NCI-H2171 (cell line): ENCODE results near the gene ZNF521.
A peak's percentile ranks its signal among the peaks of the same experiment; 100 is the strongest.

Experiments used
- DNase-seq: peaks from one replicate; lab custom pipeline; 2025; lab: John Stamatoyannopoulos, UW

Gene ZNF521

DNA sequence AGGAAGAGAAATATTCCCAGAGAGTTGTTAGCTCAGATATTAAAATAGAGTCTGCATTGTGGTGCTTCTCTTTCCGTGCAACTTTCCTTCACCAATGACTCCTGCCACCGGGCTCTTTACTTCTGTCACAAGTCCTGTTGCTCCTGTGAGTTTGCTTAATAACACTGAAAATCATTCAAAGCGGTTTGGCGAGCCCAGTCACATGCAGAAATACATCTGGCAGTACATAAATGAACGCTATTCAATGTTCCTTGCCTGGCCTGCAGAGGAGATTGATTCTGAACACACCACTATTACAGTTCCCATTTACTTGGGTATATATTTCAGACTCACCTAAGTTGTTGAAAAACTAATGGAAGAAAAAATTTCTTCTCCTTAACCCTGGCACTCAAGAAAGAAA lies 276.6 kb downstream of the ZNF521 start:
- DNase-seq = no peak

DNA sequence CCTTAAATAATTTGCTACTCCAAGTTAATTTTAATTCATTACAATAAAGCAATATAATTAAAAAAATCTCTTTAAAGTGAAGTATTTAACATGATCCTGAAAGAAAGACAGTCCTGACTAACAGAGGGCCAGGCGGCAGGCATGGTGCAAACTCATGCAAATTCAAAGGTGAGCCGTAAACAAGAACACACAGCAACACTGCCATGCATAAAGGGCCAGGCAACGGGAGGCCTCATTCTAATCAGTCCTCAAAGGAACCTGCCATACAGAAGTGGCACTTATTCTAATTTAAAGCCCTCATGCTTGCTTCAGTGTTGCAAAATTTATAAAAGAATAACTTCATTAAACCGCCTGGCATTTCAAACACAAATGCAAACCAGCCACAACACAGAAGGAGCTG lies 277.0 kb downstream of the ZNF521 start:
- DNase-seq = no peak

DNA sequence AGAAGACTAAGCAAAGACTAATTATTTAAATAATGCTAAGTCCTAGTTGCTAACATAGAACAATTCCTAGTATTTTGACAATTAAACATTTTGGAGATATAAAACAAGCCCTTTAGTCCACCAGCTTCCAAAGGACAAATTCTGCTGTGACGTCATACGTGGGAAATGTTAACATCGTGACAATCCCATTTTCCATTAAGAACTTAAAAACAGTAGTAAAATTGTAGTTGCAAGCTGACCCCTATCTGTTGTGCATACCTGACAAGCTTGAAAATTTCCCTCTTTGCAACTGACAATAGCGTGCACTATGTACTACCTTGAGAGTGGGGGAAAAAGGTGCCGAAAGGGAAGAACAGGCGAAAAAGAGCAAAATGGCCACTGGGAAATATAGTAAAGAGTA lies 279.8 kb downstream of the ZNF521 start:
- DNase-seq = no peak

GRCh38 chr18:25067275-25068025 lies 284.5 kb downstream of the ZNF521 start:
- no peak for DNase-seq

GRCh38 chr18:25066516-25066915 lies 285.4 kb downstream of the ZNF521 start:
- DNase-seq = no peak

- no peak for DNase-seq
Measured at GRCh38 chr18:25062720-25063119, 289.2 kb downstream of the ZNF521 start.

DNA sequence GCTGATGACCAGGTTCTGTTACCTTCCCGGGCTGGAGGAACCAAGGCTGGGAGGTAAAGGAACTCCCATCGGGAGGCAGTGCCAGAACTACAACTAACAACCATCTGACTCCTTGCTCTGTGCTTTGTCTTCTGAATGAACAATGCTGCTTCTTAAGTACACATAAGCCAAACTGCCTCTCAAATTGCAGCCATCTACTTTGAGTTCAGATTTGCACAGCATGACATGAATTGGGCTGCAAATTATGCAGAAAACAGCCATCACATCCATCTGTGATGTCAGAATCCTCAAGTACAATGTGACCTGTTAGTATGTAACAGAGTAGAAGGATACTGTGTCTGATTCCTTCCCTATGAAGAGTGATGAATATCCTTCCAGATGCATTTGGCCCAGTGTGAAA lies 290.6 kb downstream of the ZNF521 start:
- DNase-seq = no peak

DNA sequence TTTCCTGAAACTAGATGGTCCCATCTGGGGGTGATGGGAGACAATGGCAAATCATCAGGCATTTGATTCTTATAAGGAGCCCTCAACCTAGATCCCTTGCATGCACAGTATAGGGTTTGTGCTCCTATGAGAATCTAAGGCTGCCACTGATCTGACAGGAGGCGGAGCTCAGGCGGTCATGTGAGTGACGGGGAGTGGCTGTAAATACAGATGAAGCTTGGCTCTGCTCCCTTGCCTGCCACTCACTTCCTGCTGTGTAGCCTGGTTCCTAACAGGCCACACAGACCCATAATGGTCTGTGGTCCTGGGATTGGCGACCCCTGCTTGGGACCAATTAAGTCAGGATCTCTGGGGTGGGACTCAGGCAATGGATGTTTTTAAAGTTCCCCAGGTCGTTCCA lies 293.4 kb downstream of the ZNF521 start:
- no peak for DNase-seq

DNA sequence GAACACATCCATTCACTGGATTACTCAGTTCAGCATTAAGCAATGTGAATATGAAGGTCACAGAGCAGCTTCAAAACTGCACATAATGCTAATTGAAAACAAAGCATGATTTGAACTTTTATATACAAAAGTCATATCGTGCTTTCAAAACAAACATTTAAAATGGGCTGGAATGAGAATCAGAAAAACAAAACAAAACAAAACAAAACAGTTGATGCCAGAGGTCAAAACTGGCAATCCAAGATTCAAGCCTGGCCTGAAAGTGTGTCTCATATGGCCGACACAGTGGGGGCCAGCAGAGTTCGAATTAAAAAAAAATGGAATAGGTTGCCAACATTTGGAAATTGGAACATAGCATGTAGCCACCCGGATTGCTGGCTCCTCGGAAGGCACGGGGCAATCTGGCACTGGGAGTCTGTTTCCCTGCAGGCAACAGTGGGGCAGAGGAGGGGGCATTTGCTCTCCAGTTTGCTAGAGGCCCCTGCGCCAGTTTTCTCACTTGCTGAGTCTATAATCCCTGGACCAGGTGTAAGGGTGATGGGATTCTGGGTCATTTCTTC lies 294.4 kb downstream of the ZNF521 start:
- DNase-seq = no peak

DNA sequence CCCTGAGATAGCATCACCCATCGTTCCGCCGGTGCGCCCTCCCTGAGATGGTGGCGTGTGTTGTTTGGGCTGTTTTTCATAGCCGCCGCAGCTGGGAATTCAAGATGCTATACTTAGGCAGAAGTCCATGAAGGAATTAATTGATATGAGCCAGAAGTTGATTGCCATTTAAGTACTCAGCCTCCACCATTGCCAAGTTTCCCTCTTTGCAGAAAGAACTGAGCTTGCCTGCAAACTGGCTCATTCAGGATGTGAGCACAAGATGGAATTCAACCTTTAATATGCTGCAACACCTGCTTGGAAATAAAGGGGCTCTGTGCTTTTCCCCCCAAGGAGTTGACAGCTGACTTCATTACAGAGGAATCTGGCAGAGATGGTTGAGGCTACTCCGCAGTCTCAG lies 295.5 kb downstream of the ZNF521 start:
- no peak for DNase-seq

GRCh38 chr18:25055076-25055475 lies 296.9 kb downstream of the ZNF521 start:
- DNase-seq = no peak

GRCh38 chr18:25053466-25053865 lies 298.5 kb downstream of the ZNF521 start:
- no peak for DNase-seq

- DNase-seq = no peak
Measured at GRCh38 chr18:25052511-25052921, 299.4 kb downstream of the ZNF521 start.

GRCh38 chr18:25050605-25051004 lies 301.4 kb downstream of the ZNF521 start:
- no peak for DNase-seq

GRCh38 chr18:25047983-25048382 lies 304.0 kb downstream of the ZNF521 start:
- DNase-seq = no peak

DNA sequence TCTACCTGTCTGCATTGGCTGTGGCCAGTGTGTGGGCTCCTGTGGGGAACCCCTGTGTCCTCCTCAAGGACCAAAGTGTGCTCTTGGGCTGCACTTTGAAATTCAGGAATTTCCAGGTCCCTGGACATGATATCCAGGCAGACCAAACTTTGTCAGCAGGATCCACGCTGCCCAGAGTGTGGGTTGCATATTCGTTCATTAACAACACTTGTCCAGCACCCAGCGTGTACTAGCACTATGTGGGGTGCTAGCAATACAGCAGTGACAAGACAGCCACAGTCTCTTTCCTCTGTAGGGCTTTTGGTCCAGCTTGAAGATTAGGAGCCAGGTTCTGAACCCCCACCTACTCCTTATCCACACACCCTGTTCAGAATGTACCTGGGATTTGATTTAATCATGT lies 304.5 kb downstream of the ZNF521 start:
- DNase-seq = no peak

DNA sequence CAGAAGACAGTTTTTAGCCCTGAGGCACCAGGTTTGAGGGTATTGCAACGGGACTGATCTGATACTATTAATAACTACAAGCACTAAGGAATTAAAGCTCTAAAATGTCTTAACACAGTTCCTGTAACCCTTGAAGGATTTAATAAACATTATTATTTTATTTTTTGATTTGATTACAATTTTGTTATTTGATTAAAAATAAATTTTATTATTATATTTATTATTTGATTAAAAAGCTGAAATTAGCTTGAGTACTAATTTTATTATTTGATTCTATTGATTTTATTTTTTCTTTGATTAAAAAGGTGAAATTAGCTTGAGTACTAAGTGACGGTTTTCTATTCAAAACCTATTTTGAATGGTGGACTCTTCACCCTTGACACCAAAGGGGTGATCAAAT lies 307.3 kb downstream of the ZNF521 start:
- DNase-seq = no peak

DNA sequence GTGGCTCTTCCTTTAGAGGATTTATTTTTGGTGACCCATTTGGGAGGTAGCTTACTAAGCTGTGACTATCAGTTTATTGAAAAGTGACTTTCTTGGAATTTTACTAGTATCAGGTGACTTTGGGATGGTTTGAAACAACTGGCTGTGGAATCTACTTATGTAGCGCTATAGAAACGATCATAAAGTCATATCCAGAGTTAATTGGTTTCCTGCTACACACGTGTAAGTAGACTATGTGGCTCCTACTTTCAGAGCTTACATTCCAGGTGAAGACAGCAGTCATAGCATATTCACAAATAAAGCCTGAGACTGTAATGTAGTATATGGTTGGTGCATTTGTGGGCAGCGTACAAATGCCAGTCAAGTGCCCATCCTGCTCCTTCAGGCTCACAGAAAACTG lies 308.9 kb downstream of the ZNF521 start:
- DNase-seq = no peak

DNA sequence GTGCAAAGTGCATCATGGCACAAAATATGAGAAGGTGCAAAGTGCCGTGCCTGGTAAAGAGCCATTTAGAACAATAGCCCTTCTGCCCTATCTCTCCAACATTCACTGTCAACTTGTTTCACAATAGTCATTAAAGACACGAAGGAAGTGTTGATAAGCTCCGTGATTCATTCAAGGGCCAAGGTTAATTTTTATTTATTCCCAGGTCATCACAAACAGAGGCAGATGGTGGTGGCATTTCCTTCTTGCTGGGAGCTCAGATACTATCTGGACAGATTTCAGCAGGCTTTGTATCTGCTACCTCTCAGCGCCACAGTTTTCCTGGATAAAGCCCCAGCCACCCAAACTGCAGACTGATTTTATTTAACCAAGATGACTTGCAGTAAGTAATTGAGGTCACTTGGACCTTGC lies 309.3 kb downstream of the ZNF521 start:
- DNase-seq = no peak

- no peak for DNase-seq
Measured at GRCh38 chr18:25039781-25040180, 312.2 kb downstream of the ZNF521 start.

DNA sequence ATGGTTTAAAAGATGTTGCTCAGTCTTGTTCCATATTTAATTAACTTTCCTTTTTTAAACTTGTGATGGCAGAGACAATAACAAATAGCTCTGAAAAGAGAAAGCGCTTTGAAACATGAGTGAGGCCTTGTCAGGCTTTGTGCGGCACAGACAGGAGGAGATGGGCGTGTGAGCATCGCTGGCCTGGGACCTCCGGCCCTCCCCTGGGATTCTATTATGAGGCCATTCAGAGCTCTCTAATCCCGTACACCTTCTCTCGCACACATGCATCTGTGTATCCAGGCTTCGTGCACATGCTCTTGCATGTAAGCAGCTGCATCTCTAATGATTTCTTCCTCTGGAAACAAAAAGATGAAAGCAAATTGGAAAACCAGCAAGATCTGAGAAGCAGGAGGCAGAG lies 313.7 kb downstream of the ZNF521 start:
- DNase-seq = no peak

- peak; percentile 33 for DNase-seq
Measured at GRCh38 chr18:25033747-25034471, 318.1 kb downstream of the ZNF521 start.

DNA sequence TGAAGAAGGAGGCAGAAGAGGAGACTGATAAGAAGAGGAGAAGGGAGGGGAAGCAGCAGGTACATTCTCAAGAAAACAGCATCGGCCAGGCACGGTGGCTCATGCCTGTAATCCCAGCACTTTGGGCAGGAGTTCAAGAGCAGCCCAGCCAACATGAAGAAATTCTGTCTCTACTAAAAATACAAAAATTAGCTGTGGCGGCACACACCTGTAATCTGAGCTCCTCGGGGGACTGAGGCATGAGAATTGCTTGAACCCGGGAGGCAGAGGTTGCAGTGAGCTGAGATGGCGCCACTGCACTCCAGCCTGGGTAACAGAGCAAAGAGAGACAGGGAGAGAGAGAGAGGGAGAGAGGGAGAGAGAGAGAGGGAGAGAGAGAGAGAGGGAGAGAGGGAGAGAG lies 318.8 kb downstream of the ZNF521 start:
- DNase-seq = peak; percentile 21
